GM18502 (cell line): ENCODE results near the gene HOXC6.

Experiments used
- ATAC-seq: cut with Tn5 transposase; IDR thresholded peaks from one replicate; pipeline ENCODE4 v1.9.1; 2021; ENCODE audit warnings: mild to moderate bottlenecking; ENCODE audit not compliant: unreplicated experiment, poor library complexity

The HOXC6 gene

DNA sequence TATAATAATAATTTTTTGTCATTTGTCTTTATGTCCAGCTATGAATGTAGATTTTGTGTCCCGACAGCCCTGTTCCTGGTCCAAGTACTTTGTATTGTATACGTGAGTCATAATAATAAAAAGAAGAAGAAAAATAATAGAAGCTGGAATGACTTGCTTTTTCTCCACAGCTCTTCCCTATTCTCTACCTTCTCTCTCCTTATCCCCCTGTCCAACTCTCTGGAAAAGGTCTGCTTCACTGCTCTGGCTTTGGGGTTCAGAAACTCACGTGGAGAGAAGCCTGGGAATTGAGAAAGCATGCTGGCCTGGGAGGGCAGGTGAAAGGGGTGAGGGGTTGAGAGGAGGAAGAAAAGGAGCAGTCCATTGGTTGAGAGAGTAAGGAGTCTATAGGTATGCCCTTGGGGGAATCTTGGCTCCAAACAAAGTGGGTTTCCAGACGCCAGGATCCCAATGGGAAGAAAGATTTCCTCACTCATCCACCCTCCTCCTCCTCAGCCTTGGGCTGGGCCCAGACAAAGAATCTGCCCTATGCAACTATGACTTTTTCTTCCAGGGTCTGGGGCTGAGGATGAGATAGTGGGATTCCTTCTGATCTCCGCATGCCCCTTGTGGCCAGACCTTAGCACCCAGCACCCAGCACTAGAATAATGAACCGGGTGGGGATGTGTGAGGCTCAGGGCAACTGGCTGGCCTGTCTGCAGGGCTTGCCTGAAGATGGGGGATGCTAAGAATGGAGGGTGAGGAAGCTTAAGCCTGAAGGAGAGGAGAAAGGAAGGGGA, 15.4 kb upstream of the HOXC6 start:
- no peak for ATAC-seq

DNA sequence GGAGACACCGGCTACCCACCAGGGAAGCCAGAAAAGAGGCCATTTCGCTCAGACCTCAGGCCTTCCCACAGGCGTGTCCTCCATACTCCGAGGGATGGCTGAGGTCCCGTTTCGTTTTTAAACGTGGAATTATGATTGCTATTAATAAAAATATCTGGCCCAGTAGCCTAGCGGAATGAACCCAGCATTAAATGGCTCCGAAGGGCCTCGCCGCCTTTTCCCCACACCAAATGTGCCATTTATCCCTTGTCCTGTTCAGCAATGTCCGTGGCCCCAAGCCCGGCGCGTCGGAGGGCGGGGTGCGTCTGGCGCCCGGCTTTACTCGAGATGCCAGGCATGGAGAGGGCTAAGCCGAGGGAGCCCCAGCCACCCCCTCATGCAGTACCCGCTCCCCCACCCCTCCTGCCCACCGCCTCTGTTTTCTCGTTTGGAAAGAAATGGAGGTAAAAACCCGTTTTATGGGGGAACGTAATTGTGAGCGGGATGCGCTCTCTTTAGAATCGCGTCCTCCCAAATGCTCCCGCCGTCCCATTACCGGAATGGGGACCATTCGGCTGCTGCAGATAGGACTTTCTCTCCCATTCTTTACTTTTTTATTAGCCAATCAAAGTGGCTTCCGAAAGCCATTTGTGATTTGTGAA, 13.7 kb upstream of the HOXC6 start:
- no peak for ATAC-seq

DNA sequence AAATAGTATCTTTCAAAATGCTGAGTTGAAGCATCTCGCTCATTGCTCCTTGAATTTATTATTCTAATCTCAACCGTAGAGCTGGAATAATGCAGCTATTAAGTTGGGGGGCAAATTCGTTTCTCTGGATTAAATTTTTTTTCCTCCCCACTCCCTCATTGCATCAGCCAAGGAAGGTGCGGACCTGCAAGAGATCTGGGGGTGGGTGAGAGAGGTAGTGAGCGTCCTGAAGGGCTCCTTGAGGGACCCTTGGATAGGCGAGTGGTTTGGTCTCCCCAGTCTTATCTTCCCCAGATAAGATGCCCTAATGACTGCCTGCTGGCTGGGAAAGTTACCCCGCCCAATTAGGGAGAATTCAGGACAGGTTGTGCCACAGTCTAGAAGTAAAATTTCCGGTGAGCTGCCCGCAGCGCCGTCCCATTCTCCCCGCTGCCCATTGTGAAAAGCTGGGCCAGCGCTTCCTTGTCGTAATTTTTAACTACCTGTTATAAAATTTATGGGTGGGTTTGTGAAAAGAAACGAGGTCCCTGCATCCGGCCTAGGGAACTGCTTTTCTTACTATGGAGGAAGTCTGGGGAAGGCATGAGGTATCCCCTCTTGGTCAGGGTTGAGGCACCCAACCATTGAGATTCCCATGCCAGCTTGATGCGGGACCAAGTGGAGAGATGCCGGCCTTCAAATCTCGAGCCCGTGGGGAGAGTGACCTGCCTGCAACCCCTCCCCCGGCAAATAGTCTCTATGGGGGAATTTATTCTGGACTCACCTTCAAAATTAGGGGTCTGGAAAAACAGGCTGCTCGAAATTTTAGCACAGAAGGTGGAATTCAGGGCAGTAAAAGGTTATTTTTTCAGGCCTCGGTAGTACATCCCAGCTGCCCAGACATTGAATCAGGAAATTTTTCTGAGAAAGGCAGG, 13.0 kb upstream of the HOXC6 start:
- no peak for ATAC-seq

DNA sequence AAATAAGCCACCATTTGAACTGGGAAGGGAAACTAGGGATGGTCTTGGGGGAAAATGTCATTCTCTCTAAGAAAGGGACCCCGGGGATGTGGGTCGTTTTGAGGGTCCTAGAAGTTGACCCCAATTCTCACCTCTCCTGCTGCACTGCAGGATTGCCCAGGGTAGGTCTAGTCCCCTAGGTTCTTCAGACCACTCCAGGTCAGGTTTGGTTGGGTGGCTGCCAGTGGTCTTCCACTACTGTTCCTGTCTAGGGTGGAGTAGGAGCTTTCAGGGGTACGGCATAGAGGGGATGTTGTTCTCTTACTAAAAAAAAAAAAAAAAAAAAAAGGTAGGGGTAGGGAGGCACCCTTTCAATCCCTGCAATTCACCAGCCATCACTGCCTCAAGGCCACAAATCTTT, 12.2 kb upstream of the HOXC6 start:
- ATAC-seq: no peak

DNA sequence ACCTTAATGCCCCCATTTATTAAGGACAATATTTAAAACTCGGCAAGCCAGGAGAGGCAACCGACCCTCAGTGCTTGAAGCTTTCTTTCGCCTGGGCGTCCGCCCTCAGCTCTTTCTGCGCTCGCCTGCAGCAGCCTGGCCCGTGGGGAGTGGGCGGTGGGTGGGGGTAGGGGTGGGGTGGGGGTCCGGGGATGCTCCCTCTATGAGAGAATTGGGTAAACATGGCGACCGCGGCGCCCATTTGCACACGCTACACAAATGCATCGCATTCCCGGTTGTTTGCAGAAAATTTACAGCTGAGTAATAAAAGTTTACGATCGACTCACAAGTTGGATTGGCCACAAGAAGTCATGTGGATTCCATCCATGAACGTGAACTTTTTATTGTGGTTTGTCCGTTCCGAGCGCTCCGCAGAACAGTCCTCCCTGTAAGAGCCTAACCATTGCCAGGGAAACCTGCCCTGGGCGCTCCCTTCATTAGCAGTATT, 11.7 kb upstream of the HOXC6 start:
- no peak for ATAC-seq

DNA sequence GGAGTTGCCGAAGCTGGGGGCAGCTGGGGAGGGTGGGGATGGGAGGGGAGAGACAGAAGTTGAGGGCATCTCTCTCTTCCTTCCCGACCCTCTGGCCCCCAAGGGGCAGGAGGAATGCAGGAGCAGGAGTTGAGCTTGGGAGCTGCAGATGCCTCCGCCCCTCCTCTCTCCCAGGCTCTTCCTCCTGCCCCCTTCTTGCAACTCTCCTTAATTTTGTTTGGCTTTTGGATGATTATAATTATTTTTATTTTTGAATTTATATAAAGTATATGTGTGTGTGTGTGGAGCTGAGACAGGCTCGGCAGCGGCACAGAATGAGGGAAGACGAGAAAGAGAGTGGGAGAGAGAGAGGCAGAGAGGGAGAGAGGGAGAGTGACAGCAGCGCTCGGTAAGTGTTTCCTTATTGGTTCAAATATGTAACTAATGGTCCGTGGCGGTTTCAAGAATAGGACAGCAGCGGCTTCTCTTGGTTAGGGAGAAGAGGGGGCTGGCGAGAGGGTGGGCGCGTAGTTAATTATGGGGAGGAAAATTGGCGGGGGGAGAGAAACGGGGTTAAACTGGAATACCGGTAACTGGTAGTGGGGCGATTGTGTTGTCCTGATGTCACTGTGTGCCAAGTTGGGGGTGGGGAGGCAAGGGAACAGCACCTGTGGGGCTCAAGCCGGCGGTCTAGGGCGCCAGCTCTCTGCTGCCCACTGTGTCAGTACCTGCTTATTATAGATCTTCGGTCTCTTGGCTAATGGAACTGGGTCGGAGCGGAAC, 11.0 kb upstream of the HOXC6 start:
- ATAC-seq: peak; percentile 35

DNA sequence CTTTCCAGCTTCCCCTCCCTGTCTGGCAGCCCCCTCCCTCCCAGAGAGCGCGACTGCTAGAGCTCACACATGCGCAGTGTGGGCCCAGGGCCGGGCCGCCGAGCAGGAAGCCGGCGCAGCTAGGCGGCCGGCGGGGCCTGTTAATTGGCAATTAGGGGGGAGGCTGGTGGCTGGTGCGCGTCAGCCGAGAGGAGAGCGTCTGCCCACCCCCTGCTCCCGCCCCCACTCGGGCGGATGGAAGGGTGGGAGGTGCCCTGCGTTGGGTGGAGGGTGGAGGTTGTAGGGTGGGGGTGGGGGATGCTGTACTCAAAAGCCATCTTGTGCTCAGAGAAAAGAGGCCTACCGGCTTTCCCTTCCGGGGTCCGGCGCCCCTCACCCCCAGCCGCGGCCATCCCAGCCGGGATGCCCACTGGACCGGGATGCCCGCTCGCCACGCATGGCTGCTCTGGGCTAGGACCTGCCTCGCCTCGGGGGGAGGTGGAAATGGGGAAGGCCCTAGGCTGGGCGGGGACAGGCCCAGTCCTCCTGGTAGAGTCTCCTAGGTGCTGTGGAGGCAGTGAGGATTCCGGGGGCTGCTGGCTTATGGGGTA, 10.3 kb upstream of the HOXC6 start:
- ATAC-seq: peak; percentile 73

DNA sequence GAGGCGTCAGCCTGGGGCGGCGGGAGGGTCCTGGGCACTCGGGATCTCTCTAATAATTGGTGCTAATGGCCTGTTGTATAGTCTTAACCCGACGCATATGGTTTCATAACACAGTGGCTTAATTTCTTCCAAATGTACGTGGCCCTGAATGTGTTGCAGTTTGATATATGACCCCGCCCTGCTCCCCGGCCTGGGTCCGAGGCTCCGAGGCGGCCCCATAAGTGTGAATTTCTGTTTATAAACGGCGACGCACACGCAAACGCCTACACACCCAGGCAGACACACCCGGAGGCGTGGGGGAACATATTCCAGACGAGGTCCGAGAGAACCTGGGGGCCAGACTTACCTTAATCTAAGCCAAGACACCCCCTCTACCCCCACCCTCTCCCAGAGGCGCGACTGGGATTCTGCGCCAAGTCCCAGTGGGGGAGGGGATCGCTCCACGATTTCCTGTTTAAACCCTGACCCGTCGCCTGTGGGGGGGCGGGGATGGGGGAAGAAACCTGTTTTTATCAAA, 9.7 kb upstream of the HOXC6 start:
- no peak for ATAC-seq

DNA sequence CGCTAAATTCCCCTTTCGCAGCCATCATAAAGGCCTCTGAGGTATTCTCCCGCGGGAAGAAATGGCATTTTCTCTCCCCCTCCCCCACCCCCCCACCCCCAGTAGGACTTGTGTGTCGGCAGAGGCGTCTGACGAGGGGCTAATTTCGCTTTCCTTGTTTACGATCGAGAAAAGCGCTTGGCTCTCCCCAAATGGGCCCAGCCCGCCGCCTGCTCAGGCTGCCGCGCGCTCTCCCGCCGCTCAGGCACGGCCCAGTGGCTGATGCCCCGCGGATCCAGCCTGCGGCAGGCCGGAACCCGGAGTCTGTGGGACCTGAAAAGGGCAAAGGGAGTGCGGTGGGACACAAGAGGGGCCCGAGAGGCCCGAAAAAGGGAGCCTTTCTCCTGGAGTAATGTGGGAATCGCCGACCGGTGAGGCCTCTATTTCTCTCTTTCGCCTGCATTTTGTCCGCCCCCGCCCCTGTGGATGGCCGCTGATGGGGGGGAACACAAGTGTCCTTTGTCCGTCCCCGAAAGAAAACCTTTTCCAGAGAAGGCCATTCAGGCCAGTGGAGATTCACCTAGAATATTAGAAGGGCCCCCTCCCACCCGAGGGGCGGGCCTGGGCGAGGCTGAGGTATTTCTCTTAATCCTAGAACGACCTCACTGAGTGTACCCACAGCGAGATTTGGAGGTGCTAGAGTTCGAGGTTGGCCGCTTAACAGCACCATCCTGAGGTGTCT, 9.0 kb upstream of the HOXC6 start:
- ATAC-seq: no peak

DNA sequence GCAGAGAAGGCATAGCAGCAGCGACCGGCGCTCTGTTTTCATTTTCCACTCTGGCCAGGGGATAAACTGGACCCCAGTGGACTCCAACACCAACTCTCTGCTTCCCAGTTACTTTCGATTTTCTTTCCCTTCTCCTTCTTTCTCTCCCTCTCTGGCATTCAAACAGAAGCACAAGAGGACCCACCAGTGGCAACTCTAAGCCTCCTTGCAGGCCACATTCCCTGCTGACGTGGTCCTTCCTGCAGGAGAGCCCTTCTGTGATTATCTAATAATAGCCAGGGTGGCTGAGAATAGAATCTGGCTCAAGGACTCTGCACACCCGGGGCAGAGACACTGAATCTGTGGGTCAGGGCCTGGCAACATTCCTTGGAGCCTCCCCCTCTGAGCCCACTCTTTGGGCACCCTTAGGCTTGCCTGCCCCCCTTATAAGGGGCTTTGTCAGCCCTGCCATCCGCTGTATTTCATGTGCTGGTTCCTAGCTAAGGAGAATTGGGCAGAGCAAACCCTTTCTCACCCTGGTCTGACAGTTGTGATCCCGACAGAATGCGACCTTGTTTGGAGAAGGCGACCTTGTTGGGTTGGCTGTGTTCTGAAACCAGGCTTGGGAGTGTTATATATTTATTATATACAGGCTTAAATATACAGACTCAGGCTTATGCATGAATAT, 8.2 kb upstream of the HOXC6 start:
- ATAC-seq: no peak

DNA sequence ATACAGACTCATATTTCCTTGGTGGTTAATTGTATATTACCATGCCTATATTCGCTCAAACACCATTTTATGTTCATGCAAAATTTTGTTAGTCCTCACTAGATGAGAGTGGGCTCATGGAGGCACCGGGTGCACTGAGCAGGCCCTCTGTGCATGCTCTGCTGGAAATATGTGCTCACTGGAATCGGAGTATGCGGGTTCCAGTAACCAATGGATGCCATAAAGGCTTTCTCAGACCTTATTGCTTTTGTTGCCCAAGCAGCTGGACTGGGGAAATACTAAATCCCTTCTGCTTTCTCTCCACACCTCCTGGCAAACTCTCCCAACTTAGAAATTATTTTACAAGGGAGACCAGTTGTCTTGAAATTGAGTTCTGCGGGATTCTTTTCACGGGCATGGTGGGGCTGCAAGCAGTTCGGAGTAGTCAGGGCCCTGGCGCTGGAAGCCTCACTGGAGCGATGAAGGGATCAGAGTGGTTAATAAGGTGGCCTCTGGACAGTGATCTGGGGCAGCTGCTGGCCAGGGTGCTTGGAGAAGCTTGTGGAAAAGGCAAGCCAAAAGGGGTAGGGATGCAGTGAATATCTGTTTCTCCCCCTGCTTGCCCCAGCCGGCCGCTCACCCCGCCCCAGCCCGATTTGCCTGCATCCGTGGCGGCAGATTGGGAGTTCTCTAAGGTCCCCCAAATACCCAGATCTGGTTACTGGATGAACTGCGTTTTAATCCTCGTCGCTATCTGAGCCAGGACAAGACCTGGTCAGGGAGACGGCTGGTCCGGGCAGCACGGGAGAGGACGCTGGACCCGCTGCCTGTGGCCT, 7.4 kb upstream of the HOXC6 start:
- ATAC-seq: no peak

DNA sequence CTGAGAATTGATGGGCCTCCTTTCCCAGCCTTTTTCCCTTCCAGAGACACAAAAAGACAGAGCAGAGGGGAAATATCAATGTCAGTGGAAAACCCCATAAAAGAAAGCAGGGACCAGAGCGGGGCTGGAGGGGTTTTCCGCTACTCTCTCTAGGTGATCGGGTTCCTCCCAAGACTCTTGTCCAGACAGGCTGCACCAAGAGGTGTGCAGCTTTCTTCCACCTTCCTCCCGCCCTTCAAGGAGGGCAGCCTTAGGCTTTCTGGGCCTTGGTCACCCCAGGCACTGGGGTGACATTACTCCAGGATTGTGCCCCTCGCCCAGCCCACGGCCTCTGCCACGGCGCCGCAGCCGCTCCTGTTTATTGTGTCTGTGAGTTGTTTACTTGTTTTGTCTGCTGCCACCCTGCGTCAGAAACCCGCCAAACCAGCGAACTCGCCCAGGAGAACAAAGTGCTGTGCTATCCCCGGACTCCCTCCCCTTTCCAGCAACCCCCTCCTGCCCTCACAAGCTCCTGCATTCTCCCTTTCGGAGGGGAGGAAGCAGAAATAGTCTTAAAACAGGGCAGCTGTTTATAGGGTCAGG, 6.7 kb upstream of the HOXC6 start:
- no peak for ATAC-seq

DNA sequence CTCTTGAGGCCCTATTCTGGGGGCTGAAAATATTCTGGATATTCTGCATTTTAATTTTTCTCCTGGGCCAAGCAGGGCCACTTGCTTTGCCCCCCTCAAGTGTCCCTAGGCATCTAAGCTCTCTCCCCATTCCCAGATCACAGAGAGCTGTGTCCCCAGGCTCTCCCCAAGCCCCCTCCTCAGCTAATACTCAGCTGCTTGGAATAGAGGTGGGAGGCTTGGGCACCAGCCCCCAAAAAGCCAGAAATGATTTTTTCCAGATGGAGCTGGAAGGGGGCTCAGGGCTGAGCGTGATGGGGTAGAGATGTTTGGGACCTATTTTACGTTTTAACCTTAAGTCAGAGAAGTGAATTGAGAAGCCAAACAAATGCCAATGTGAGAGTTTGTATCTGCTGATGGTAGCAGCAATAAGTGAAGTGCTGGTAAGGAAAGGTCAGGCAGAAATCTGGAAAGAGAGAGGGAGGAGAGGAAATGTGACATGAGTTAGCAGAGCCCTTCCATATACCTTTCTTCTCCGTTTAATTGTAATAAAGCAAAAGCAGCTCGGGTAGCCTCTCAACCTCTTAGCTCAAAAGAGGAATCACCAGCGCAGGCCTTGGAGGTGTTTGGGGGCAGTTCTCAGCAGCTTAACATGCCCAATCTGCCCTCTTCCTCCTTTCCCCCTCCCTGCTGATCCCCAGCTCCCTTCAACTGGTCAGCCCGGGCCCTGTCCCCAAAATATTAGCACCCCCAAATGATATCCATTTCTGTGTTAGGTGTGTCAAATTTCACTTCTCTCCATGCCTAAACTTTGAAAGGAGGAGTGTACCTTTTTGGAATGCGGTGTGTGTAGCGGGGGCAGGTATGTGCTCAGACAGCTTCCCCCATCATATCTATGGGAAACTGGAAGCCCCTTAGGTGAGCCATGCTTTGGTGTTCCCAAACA, 5.0 kb upstream of the HOXC6 start:
- no peak for ATAC-seq

DNA sequence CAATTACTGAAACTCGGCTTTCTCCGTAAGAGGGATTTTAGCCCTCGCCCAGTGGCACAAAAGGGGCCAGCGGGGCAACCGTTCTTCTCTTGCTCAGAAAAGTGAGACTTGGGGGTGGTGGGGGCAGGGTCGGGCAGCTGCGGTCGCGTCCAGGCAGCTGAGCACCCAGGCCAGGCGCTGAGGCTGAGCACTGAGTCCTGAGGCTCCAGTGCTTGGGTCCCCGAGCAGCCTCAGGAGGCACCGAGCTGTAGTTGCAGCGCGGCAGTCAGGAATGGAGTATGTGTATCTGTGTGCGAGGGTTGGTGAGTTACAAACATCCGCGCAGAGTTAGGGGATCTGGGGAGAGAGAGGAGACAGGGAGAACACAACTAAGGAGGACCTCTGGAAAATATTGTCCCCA, 4.1 kb upstream of the HOXC6 start:
- no peak for ATAC-seq

DNA sequence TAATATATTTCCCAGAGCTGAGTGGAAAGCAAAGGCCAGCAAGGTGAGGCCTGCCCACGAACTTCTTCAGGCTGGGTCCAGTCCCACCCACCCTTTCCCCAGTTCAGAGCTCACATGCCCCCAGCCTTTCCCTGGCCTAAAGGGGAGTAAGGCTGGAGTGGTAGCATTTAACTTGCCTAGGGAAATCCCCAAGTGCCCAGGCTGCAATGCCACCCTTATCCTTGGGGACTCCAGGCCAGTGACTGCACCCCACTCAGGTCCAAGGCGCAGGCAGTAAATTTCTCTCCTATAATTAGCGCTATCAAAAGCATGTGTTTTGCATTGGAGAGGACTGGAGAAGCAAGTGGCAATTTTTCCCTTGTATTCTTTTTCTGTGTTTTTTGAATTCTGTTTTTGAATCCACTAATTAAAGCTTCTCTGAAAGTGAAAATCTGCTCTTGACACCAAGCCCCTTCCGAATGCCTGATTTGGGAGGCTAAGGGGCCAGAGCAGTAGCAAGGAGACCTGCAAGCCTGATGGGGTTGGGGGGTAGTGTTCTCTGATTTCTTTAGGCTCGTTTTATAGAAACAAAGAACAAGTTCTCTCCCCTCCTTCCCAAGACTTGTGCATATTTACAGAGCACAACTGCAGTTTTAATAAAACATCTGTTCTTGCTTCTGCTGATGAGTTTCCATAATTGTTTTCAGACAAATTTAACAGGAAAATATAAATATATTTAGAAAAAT, 3.5 kb upstream of the HOXC6 start:
- no peak for ATAC-seq
